Right atrium auricular region (tissue), 2 donors: ENCODE measurements around the gene FRS2. TPM values are rescaled to one million over a fixed set of nuclear protein-coding genes. Genes with fewer than 3 reads are reported as not detected.

Experiments
- DNase-seq: peaks from one replicate; pipeline ENCODE4 v3.0.0-alpha.2; 2019; ENCODE audit warnings: low spot score
- H3K27ac ChIP-seq, 2 donors: fragments of 200-600 bp; sonication (generic); 1 replicate in 1 of 2; 2 replicates in 1 of 2; pipeline ENCODE4 v1.5.1; 2016 to 2019
- H3K27me3 ChIP-seq, 2 donors: fragments of 200-600 bp; sonication (generic); one replicate each; pipeline versions ENCODE4 v1.5.1 to v1.6.0; 2017 to 2019
- H3K36me3 ChIP-seq: fragments of 200-600 bp; sonication (generic); one replicate; pipeline ENCODE4 v1.5.1; 2016
- H3K4me1 ChIP-seq, 2 donors: fragments of 200-600 bp; sonication (generic); one replicate each; pipeline versions ENCODE4 v1.5.1 to v1.6.0; 2017 to 2019
- H3K4me3 ChIP-seq, 2 donors: fragments of 200-600 bp; sonication (generic); 1 replicate in 1 of 2; 2 replicates in 1 of 2; pipeline ENCODE4 v1.5.1; 2017 to 2019; ENCODE audit warnings: mild to moderate bottlenecking in 1 of 2, moderate library complexity in 1 of 2
- H3K9me3 ChIP-seq, 2 donors: fragments of 200-600 bp; sonication (generic); one replicate each; pipeline ENCODE4 v1.5.1; 2019
- total RNA-seq, 2 donors: library from RNA; depleted of rRNA; stranded (reverse); fragments of >200 nt; gene quantifications; one replicate each; pipeline ENCODE4 v1.1.0, GENCODE V29; 2016
- TF ChIP-seq, protein P1 (sequence below), 2 donors: fragments of 200-600 bp; sonication (generic); IDR thresholded peaks; one replicate each; pipeline ENCODE4 v1.5.1; 2019; ENCODE audit warnings: antibody characterized with exemption in 2 of 2

FRS2 gene
- total RNA-seq, 2 donors from 2014 or later: 25.9 to 32.5 TPM

GRCh38 chr12:69544087-69544486 lies 73.9 kb downstream of the FRS2 start:
- peaks cover 0 to 8% of the 10 kb centered on the region in 2 donors for H3K9me3 ChIP-seq
- DNase-seq: no peak
- TF ChIP-seq, protein P1, sequence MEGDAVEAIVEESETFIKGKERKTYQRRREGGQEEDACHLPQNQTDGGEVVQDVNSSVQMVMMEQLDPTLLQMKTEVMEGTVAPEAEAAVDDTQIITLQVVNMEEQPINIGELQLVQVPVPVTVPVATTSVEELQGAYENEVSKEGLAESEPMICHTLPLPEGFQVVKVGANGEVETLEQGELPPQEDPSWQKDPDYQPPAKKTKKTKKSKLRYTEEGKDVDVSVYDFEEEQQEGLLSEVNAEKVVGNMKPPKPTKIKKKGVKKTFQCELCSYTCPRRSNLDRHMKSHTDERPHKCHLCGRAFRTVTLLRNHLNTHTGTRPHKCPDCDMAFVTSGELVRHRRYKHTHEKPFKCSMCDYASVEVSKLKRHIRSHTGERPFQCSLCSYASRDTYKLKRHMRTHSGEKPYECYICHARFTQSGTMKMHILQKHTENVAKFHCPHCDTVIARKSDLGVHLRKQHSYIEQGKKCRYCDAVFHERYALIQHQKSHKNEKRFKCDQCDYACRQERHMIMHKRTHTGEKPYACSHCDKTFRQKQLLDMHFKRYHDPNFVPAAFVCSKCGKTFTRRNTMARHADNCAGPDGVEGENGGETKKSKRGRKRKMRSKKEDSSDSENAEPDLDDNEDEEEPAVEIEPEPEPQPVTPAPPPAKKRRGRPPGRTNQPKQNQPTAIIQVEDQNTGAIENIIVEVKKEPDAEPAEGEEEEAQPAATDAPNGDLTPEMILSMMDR (IDR thresholded peaks at IDR 0.05): no peak
- no peaks in the 10 kb centered on the region for H3K27me3 ChIP-seq
- no peaks in the 10 kb centered on the region for H3K36me3 ChIP-seq
- no peaks in the 10 kb centered on the region for H3K4me1 ChIP-seq
- no peak overlapping the region for H3K4me3 ChIP-seq
- no peak overlapping the region for H3K27ac ChIP-seq

- H3K4me3 ChIP-seq: no peak overlapping the region
- no peaks in the 10 kb centered on the region for H3K36me3 ChIP-seq
- no peak for DNase-seq
- no peak overlapping the region for H3K27ac ChIP-seq
- H3K27me3 ChIP-seq: no peaks in the 10 kb centered on the region
- no peaks in the 10 kb centered on the region for H3K4me1 ChIP-seq
- peaks cover 0 to 8% of the 10 kb centered on the region in 2 donors for H3K9me3 ChIP-seq
- TF ChIP-seq, protein P1 (IDR thresholded peaks at IDR 0.05): no peak
Measured at GRCh38 chr12:69545081-69545480, 74.9 kb downstream of the FRS2 start.

GRCh38 chr12:69546693-69547438 lies 76.7 kb downstream of the FRS2 start:
- H3K36me3 ChIP-seq: no peaks in the 10 kb centered on the region
- peaks cover 0 to 8% of the 10 kb centered on the region in 2 donors for H3K9me3 ChIP-seq
- H3K27ac ChIP-seq: no peak overlapping the region
- no peaks in the 10 kb centered on the region for H3K27me3 ChIP-seq
- H3K4me3 ChIP-seq: no peak overlapping the region
- no peaks in the 10 kb centered on the region for H3K4me1 ChIP-seq
- TF ChIP-seq, protein P1 (IDR thresholded peaks at IDR 0.05): no peak
- DNase-seq: no peak

DNA sequence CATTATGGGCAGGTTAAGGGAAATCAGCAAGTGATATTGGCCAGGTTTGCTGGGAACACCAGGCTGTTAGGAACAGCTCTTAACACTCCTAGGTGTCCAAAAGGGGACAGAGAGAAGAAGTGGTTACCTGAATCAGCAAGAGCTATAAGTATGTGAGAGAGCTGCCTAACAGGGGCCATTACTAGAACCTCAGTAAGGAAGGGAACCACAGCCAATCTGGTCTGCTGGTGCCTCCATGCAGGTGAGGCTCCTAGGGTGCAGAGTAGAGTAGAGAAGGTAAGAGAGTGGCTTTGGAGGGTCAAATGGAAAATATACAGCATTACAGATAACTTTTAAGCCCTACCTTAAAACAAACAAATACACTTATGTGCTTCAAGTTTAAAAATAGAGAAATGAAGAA lies 78.5 kb downstream of the FRS2 start:
- peaks cover 0 to 2% of the 10 kb centered on the region in 2 donors for H3K4me1 ChIP-seq
- no peaks in the 10 kb centered on the region for H3K36me3 ChIP-seq
- no peak for DNase-seq
- H3K27ac ChIP-seq: no peak overlapping the region
- H3K4me3 ChIP-seq: no peak overlapping the region
- TF ChIP-seq, protein P1 (IDR thresholded peaks at IDR 0.05): no peak
- peaks cover 0 to 8% of the 10 kb centered on the region in 2 donors for H3K9me3 ChIP-seq
- H3K27me3 ChIP-seq: no peaks in the 10 kb centered on the region

- Histone ChIP-seq H3K27me3 (no peaks in the 10 kb centered on the region), H3K27ac (no peak overlapping the region), H3K4me1 (peaks cover 0 to 4% of the 10 kb centered on the region in 2 donors), H3K4me3 (no peak overlapping the region), H3K9me3 (no peaks in the 10 kb centered on the region), H3K36me3 (no peaks in the 10 kb centered on the region)
- no peak for DNase-seq
- TF ChIP-seq, protein P1 (IDR thresholded peaks at IDR 0.05): no peak
Measured at GRCh38 chr12:69550569-69551350, 80.6 kb downstream of the FRS2 start.
